ENCODE measurements around the gene GDI2. TPM values are rescaled to one million over a fixed set of nuclear protein-coding genes. Genes with fewer than 3 reads are reported as not detected.
A peak's percentile ranks its signal among the peaks of the same experiment; 100 is the strongest.

The GDI2 gene
- total and polyA plus RNA-seq, 2 of the 13 experiments (the other 11 are each of a cell fraction or from before 2014, with no cell fraction given), result 153 to 477 TPM

- no peak for TF ChIP-seq MTA3 (CRISPR knock-in tag; IDR thresholded peaks at IDR 0.05)
- peak; percentile 70 for TF ChIP-seq GABPA (IDR thresholded peaks at IDR 0.05; ENCODE audit: low read depth, low read length)
- TF ChIP-seq GABPA (CRISPR knock-in tag; IDR thresholded peaks at IDR 0.05; ENCODE audit: low read depth), result peak; percentile 89
- TF ChIP-seq POLR2G (IDR thresholded peaks at IDR 0.05; ENCODE audit: low read depth, low read length), result peak; percentile 88
- TF ChIP-seq MTF1 (CRISPR knock-in tag; IDR thresholded peaks at IDR 0.05), result peak; percentile 86
- TF ChIP-seq ZNF569 (CRISPR knock-in tag; IDR thresholded peaks at IDR 0.05; ENCODE audit: borderline replicate concordance), result peak; percentile 79; the same call in 1 of the 2 replicates
- TF ChIP-seq ZNF562 (CRISPR knock-in tag; IDR thresholded peaks at IDR 0.05; ENCODE audit: borderline replicate concordance), result peak; percentile 60; the same call in 1 of the 2 replicates
- TF ChIP-seq JUN (CRISPR knock-in tag; IDR thresholded peaks at IDR 0.05), result peak; percentile 78; the same call in 1 of the 2 replicates
- peak; percentile 95; the same call in 1 of the 2 replicates for TF ChIP-seq PAX8 (CRISPR knock-in tag; IDR thresholded peaks at IDR 0.05; ENCODE audit: borderline replicate concordance)
- peak; percentile 65; the same call in 1 of the 2 replicates for TF ChIP-seq SIN3A (IDR thresholded peaks at IDR 0.05; ENCODE audit: borderline replicate concordance, low read depth, low read length)
- TF ChIP-seq, protein P1, sequence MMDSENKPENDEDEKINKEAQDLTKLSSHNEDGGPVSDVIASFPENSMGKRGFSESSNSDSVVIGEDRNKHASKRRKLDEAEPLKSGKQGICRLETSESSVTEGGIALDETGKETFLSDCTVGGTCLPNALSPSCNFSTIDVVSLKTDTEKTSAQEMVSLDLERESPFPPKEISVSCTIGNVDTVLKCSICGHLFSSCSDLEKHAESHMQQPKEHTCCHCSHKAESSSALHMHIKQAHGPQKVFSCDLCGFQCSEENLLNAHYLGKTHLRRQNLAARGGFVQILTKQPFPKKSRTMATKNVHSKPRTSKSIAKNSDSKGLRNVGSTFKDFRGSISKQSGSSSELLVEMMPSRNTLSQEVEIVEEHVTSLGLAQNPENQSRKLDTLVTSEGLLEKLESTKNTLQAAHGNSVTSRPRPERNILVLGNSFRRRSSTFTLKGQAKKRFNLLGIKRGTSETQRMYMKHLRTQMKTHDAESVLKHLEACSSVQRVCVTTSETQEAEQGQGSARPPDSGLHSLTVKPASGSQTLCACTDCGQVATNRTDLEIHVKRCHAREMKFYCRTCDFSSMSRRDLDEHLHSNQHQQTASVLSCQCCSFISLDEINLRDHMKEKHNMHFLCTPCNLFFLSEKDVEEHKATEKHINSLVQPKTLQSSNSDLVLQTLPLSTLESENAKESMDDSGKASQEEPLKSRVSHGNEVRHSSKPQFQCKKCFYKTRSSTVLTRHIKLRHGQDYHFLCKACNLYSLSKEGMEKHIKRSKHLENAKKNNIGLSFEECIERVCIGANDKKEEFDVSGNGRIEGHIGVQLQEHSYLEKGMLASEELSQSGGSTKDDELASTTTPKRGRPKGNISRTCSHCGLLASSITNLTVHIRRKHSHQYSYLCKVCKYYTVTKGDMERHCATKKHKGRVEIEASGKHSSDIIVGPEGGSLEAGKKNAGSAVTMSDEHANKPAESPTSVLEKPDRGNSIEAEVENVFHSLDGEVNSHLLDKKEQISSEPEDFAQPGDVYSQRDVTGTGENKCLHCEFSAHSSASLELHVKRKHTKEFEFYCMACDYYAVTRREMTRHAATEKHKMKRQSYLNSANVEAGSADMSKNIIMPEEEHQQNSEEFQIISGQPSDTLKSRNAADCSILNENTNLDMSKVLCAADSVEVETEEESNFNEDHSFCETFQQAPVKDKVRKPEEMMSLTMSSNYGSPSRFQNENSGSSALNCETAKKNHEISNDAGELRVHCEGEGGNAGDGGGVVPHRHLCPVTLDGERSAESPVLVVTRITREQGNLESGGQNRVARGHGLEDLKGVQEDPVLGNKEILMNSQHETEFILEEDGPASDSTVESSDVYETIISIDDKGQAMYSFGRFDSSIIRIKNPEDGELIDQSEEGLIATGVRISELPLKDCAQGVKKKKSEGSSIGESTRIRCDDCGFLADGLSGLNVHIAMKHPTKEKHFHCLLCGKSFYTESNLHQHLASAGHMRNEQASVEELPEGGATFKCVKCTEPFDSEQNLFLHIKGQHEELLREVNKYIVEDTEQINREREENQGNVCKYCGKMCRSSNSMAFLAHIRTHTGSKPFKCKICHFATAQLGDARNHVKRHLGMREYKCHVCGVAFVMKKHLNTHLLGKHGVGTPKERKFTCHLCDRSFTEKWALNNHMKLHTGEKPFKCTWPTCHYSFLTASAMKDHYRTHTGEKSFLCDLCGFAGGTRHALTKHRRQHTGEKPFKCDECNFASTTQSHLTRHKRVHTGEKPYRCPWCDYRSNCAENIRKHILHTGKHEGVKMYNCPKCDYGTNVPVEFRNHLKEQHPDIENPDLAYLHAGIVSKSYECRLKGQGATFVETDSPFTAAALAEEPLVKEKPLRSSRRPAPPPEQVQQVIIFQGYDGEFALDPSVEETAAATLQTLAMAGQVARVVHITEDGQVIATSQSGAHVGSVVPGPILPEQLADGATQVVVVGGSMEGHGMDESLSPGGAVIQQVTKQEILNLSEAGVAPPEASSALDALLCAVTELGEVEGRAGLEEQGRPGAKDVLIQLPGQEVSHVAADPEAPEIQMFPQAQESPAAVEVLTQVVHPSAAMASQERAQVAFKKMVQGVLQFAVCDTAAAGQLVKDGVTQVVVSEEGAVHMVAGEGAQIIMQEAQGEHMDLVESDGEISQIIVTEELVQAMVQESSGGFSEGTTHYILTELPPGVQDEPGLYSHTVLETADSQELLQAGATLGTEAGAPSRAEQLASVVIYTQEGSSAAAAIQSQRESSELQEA (CRISPR knock-in tag; IDR thresholded peaks at IDR 0.05; ENCODE audit: not compliant biosample characterization), result peak; percentile 69
- no peak for TF ChIP-seq SOX13 (IDR thresholded peaks at IDR 0.05)
- TF ChIP-seq SOX13 (CRISPR knock-in tag; conservative IDR thresholded peaks at IDR 0.05 in 1 of 2, IDR thresholded peaks at IDR 0.05 in 1 of 2), result peak in 1 of 2 experiments; percentile 72; a peak in 2 of 4 replicates
- TF ChIP-seq ZNF75D (CRISPR knock-in tag; IDR thresholded peaks at IDR 0.05; ENCODE audit: borderline replicate concordance), result peak; percentile 86; the same call in 1 of the 2 replicates
- TF ChIP-seq ZNF496 (CRISPR knock-in tag; IDR thresholded peaks at IDR 0.05; ENCODE audit: insufficient replicate concordance), result no peak
- TF ChIP-seq THAP11 (CRISPR knock-in tag; IDR thresholded peaks at IDR 0.05), result peak; percentile 89
- peak; percentile 95 for TF ChIP-seq ZNF841 (CRISPR knock-in tag; IDR thresholded peaks at IDR 0.05; ENCODE audit: borderline replicate concordance)
- no peak; the same call in 1 of the 2 replicates for TF ChIP-seq ELK4 (CRISPR knock-in tag; IDR thresholded peaks at IDR 0.05; ENCODE audit: borderline replicate concordance)
These were observed at the start of gene GDI2 (continued) for GRCh38 chr10:5813341-5814109.
